ENCODE data around the gene MAPRE2. TPM values are rescaled to one million over a fixed set of nuclear protein-coding genes. Genes with fewer than 3 reads are reported as not detected.

Gene MAPRE2
- total and polyA plus RNA-seq, 2 of the 13 experiments (the other 11 are each of a cell fraction or from before 2014, with no cell fraction given): 34.5 to 67.9 TPM

GRCh38 chr18:35192415-35192814 is 151.2 kb downstream of the MAPRE2 start:
- CTCF ChIA-PET (ENCODE audit: low intra/inter-chr PET ratio, low total read pairs): no interaction called here
- no TSS peak for BruUV-seq (replicated peaks)
- POLR2A ChIA-PET: no interaction called here
- 14% methylated on average over 4 of the region's 4 CpGs for WGBS (ENCODE audit: low lambda C conversion rate)
- Histone ChIP-seq H2AFZ (ENCODE audit: low read length) (no peak overlapping the region), H3K4me2 (ENCODE audit: low read depth, low read length) (peak overlapping the region; percentile 41; the same call in 1 of the 2 replicates), H3K9me3 (ENCODE audit: low read length) (no peaks in the 10 kb centered on the region), H3K36me3 (replicated peaks in 1 of 2; ENCODE audit: control insufficient read depth in 1 of 2, insufficient read depth in 2 of 2, low read length in 2 of 2) (no peaks in the 10 kb centered on the region), H3K27me3 (ENCODE audit: control insufficient read depth in 1 of 2, insufficient read depth in 2 of 2, low read length in 2 of 2) (no peaks in the 10 kb centered on the region), H3K4me1 (ENCODE audit: insufficient read depth, low read length) (peaks cover 10% of the 10 kb centered on the region; the same call in 1 of the 2 replicates), H4K20me1 (ENCODE audit: insufficient read depth, low read length) (no peaks in the 10 kb centered on the region), H3K27ac (ENCODE audit: extremely low read length, insufficient read depth, low read length) (no peak overlapping the region), H3K4me3 (replicated peaks in 1 of 3; ENCODE audit: insufficient read depth in 1 of 3, low read depth in 2 of 3, low read length in 3 of 3) (no peak overlapping the region), H3K79me2 (ENCODE audit: insufficient read depth, low read length) (no peaks in the 10 kb centered on the region), H3K9ac (ENCODE audit: insufficient read depth, low read depth, low read length) (no peak overlapping the region)
- in situ Hi-C loops (cut with HindIII; ENCODE audit: extremely low pct_ligation_motif_present, low pct_unique_long_range_greater_than_20kb) (no loop called here), intact Hi-C loops (cut with micrococcal nuclease; ENCODE audit: unreplicated experiment) (loop anchor here (2.0 kb wide), 1 partner anchor 22 kb away; no protein-coding TSS in a partner anchor)
- ATAC-seq (no peak), DNase-seq (ENCODE audit: low spot score) (no peak), FAIRE-seq (no peak)
- TF ChIP-seq ELF3 (CRISPR knock-in tag; IDR thresholded peaks at IDR 0.05) (no peak), ZFP41 (CRISPR knock-in tag; IDR thresholded peaks at IDR 0.05; ENCODE audit: borderline replicate concordance) (no peak), ZBTB42 (CRISPR knock-in tag; IDR thresholded peaks at IDR 0.05) (no peak), CEBPB (IDR thresholded peaks at IDR 0.05; ENCODE audit: borderline replicate concordance, low read depth, low read length) (no peak), ZNF335 (CRISPR knock-in tag; IDR thresholded peaks at IDR 0.05) (no peak), AHR (CRISPR knock-in tag; IDR thresholded peaks at IDR 0.05) (no peak), ZFP62 (CRISPR knock-in tag; IDR thresholded peaks at IDR 0.05) (no peak), ZMYM3 (CRISPR knock-in tag; IDR thresholded peaks at IDR 0.05) (no peak), ZNF232 (CRISPR knock-in tag; IDR thresholded peaks at IDR 0.05; ENCODE audit: borderline replicate concordance) (no peak), HHEX (CRISPR knock-in tag; IDR thresholded peaks at IDR 0.05) (no peak)
- TF ChIP-seq, protein P1, sequence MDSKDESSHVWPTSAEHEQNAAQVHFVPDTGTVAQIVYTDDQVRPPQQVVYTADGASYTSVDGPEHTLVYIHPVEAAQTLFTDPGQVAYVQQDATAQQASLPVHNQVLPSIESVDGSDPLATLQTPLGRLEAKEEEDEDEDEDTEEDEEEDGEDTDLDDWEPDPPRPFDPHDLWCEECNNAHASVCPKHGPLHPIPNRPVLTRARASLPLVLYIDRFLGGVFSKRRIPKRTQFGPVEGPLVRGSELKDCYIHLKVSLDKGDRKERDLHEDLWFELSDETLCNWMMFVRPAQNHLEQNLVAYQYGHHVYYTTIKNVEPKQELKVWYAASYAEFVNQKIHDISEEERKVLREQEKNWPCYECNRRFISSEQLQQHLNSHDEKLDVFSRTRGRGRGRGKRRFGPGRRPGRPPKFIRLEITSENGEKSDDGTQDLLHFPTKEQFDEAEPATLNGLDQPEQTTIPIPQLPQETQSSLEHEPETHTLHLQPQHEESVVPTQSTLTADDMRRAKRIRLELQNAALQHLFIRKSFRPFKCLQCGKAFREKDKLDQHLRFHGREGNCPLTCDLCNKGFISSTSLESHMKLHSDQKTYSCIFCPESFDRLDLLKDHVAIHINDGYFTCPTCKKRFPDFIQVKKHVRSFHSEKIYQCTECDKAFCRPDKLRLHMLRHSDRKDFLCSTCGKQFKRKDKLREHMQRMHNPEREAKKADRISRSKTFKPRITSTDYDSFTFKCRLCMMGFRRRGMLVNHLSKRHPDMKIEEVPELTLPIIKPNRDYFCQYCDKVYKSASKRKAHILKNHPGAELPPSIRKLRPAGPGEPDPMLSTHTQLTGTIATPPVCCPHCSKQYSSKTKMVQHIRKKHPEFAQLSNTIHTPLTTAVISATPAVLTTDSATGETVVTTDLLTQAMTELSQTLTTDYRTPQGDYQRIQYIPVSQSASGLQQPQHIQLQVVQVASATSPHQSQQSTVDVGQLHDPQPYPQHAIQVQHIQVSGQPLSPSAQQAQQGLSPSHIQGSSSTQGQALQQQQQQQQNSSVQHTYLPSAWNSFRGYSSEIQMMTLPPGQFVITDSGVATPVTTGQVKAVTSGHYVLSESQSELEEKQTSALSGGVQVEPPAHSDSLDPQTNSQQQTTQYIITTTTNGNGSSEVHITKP (CRISPR knock-in tag; IDR thresholded peaks at IDR 0.05; ENCODE audit: low read depth): no peak

Small RNAs within 50 kb of the gene (small RNA-seq; reads per million reads assigned to genes)
- gene AC015967.2 (ENCODE audit: insufficient read depth in 2 of 3, insufficient read length in 3 of 3, low read depth in 2 of 3, low replicate concordance in 1 of 3): 0 reads per million in 3 experiments

Other genes starting within 250 kb of the MAPRE2 start
- 9.4 and 10.0 TPM in 2 replicates for gene ZNF397, start 199.6 kb downstream of the MAPRE2 start, total RNA-seq (2016; rRNA removed; fragmentation: Illumina TruSeq; extraction: Trizol)
- 4.7 and 4.9 TPM in 2 replicates for gene ZNF397, start 199.6 kb downstream of the MAPRE2 start, polyA plus RNA-seq (2011; rRNA removed)
- gene ZSCAN30, start 248.8 kb downstream of the MAPRE2 start, total RNA-seq (2016; rRNA removed; fragmentation: Illumina TruSeq; extraction: Trizol): 6.8 and 7.7 TPM in 2 replicates
- gene ZSCAN30, start 248.8 kb downstream of the MAPRE2 start, polyA plus RNA-seq (2011; rRNA removed): 7.4 and 8.2 TPM in 2 replicates

Data from HepG2 (cell line).